Amniotic epithelial cell (primary cell): ENCODE results near the gene KMT2C.
"Not testable (repeated sequence)": the region's sequence is repeated elsewhere in the genome, so short reads cannot be mapped to it uniquely, and the experiment has no call there.

Experiments used
- DNase-seq: peaks from one replicate; pipeline ENCODE4 v3.0.0-alpha.2; 2010; ENCODE audit warnings: low read depth

Gene KMT2C

GRCh38 chr7:152307902-152308301 lies 127.9 kb downstream of the KMT2C start:
- no peak for DNase-seq

- DNase-seq = not testable (repeated sequence)
Measured at GRCh38 chr7:152299542-152300143, 136.2 kb downstream of the KMT2C start.

GRCh38 chr7:152292897-152293296 lies 142.9 kb downstream of the KMT2C start:
- DNase-seq = no peak

GRCh38 chr7:152286972-152287371 lies 148.8 kb downstream of the KMT2C start:
- DNase-seq = not testable (repeated sequence)

- not testable (repeated sequence) for DNase-seq
Measured at GRCh38 chr7:152286219-152286618, 149.6 kb downstream of the KMT2C start.

- not testable (repeated sequence) for DNase-seq
Measured at GRCh38 chr7:152284998-152285397, 150.8 kb downstream of the KMT2C start.

GRCh38 chr7:152277687-152278086 lies 158.1 kb downstream of the KMT2C start:
- DNase-seq = not testable (repeated sequence)

GRCh38 chr7:152270427-152270826 lies 165.4 kb downstream of the KMT2C start:
- DNase-seq = peak; percentile 83

GRCh38 chr7:152266859-152267258 lies 168.9 kb downstream of the KMT2C start:
- not testable (repeated sequence) for DNase-seq

- DNase-seq = not testable (repeated sequence)
Measured at GRCh38 chr7:152264915-152265314, 170.9 kb downstream of the KMT2C start.

GRCh38 chr7:152262146-152262545 lies 173.7 kb downstream of the KMT2C start:
- DNase-seq = not testable (repeated sequence)

- not testable (repeated sequence) for DNase-seq
Measured at GRCh38 chr7:152259645-152260044, 176.2 kb downstream of the KMT2C start.

- DNase-seq = not testable (repeated sequence)
Measured at GRCh38 chr7:152247851-152248250, 188.0 kb downstream of the KMT2C start.

- not testable (repeated sequence) for DNase-seq
Measured at GRCh38 chr7:152245417-152245816, 190.4 kb downstream of the KMT2C start.

- not testable (repeated sequence) for DNase-seq
Measured at GRCh38 chr7:152243464-152243863, 192.3 kb downstream of the KMT2C start.

- DNase-seq = not testable (repeated sequence)
Measured at GRCh38 chr7:152241301-152241700, 194.5 kb downstream of the KMT2C start.

GRCh38 chr7:152236306-152236705 lies 199.5 kb downstream of the KMT2C start:
- DNase-seq = not testable (repeated sequence)

- DNase-seq = peak; percentile 53
Measured at GRCh38 chr7:152234421-152234820, 201.4 kb downstream of the KMT2C start.

- no peak for DNase-seq
Measured at GRCh38 chr7:152231089-152231488, 204.7 kb downstream of the KMT2C start.

- not testable (repeated sequence) for DNase-seq
Measured at GRCh38 chr7:152219556-152219955, 216.2 kb downstream of the KMT2C start.

- not testable (repeated sequence) for DNase-seq
Measured at GRCh38 chr7:152208766-152209165, 227.0 kb downstream of the KMT2C start.

GRCh38 chr7:152204417-152204816 lies 231.4 kb downstream of the KMT2C start:
- not testable (repeated sequence) for DNase-seq

- DNase-seq = no peak
Measured at GRCh38 chr7:152203095-152203494, 232.7 kb downstream of the KMT2C start.

- peak; percentile 70 for DNase-seq
Measured at GRCh38 chr7:152202056-152202455, 233.7 kb downstream of the KMT2C start.
